BJ (cell line): ENCODE measurements around the gene GFRA4. TPM values are rescaled to one million over a fixed set of nuclear protein-coding genes. Genes with fewer than 3 reads are reported as not detected.

Experiments
- CTCF ChIA-PET: fragments of 350-600 bp; formaldehyde crosslinking; extraction: SDS; loops from one replicate; lab custom pipeline; 2021; ENCODE audit warnings: antibody characterized with exemption, inconsistent platforms; lab: Yijun Ruan, JAX
- POLR2A ChIA-PET: fragments of 300-600 bp; sonication (Branson Sonifier 250); formaldehyde crosslinking; extraction: SDS; loops from one replicate; lab custom pipeline; 2021; ENCODE audit warnings: antibody characterized with exemption; lab: Charles Lee
- DNase-seq: peaks from one replicate; pipeline ENCODE4 v3.0.0-alpha.2; 2011; ENCODE audit warnings: low read depth
- H3K27me3 ChIP-seq: 2 replicates; pipeline ENCODE4 v1.6.0; 2011; ENCODE audit warnings: low read length; ENCODE audit not compliant: control insufficient read depth, insufficient read depth
- H3K36me3 ChIP-seq: 2 replicates; pipeline ENCODE4 v1.5.1; 2011; ENCODE audit warnings: low read length; ENCODE audit not compliant: control insufficient read depth, insufficient read depth
- H3K4me3 ChIP-seq: 2 replicates; pipeline ENCODE4 v1.5.1; 2011; ENCODE audit warnings: low read depth, mild to moderate bottlenecking, control low read depth, low read length
- CTCF ChIP-seq: IDR thresholded peaks from 2 replicates; pipeline ENCODE4 v1.5.1; 2011; ENCODE audit warnings: low read depth, mild to moderate bottlenecking, control low read depth, inconsistent platforms, low read length, moderate library complexity; ENCODE audit not compliant: insufficient read depth
- polyA plus RNA-seq: library from polyadenylated mRNA; depleted of rRNA; stranded (reverse); fragments of >200 nt; gene quantifications from 2 replicates; pipeline ENCODE4 v1.2.3, GENCODE V29; 2011

Gene GFRA4
- polyA plus RNA-seq, 1 experiment = not detected

GRCh38 chr20:3677733-3678132, 14.5 kb upstream of the GFRA4 start:
- TF ChIP-seq CTCF = no peak
- no peaks in the 10 kb centered on the region for H3K27me3 ChIP-seq
- CTCF ChIA-PET = interaction anchor here (0.7 to 15.3 kb wide), 24 partner anchors 9 to 394 kb away, joined by 3 to 331 read pairs (median 6); partner anchors contain the start of genes CENPB, SIGLEC1 and SPEF1
- no peak overlapping the region for H3K4me3 ChIP-seq
- H3K36me3 ChIP-seq = peaks cover 35% of the 10 kb centered on the region
- no peak for DNase-seq
- POLR2A ChIA-PET = interaction anchor here (0.5 to 1.8 kb wide), 4 partner anchors 10 to 129 kb away, joined by 3 to 8 read pairs (median 4); no protein-coding TSS in a partner anchor

GRCh38 chr20:3674995-3675900, 12.0 kb upstream of the GFRA4 start:
- Histone ChIP-seq H3K36me3 (peaks cover 59% of the 10 kb centered on the region), H3K27me3 (no peaks in the 10 kb centered on the region), H3K4me3 (no peak overlapping the region)
- no peak for DNase-seq
- ChIA-PET CTCF (interaction anchor here (0.9 to 15.3 kb wide), 10 partner anchors 8 to 112 kb away, joined by 3 to 331 read pairs (median 16); partner anchors contain the start of genes CENPB, SIGLEC1 and SPEF1), POLR2A (interaction anchor here (0.7 kb wide), 1 partner anchor 41 kb away, joined by 5 read pairs; no protein-coding TSS in a partner anchor)
- TF ChIP-seq CTCF = no peak

GRCh38 chr20:3674447-3674846, 11.2 kb upstream of the GFRA4 start:
- no peak for DNase-seq
- Histone ChIP-seq H3K4me3 (no peak overlapping the region), H3K27me3 (no peaks in the 10 kb centered on the region), H3K36me3 (peaks cover 60% of the 10 kb centered on the region)
- TF ChIP-seq CTCF = no peak
- POLR2A ChIA-PET = interaction anchor here (0.7 kb wide), 1 partner anchor 42 kb away, joined by 5 read pairs; no protein-coding TSS in a partner anchor
- CTCF ChIA-PET = interaction anchor here (0.8 to 15.3 kb wide), 7 partner anchors 10 to 111 kb away, joined by 3 to 331 read pairs (median 4); partner anchors contain the start of genes ADISSP and SIGLEC1

GRCh38 chr20:3673221-3674070, 10.2 kb upstream of the GFRA4 start:
- Histone ChIP-seq H3K4me3 (no peak overlapping the region), H3K36me3 (peaks cover 62% of the 10 kb centered on the region), H3K27me3 (no peaks in the 10 kb centered on the region)
- no peak for DNase-seq
- TF ChIP-seq CTCF = no peak
- ChIA-PET POLR2A (no interaction called here), CTCF (interaction anchor here (0.8 to 15.3 kb wide), 6 partner anchors 11 to 110 kb away, joined by 4 to 331 read pairs (median 4); partner anchors contain the start of genes ADISSP and SIGLEC1)
